ENCODE data around the gene ZNF143. TPM values are rescaled to one million over a fixed set of nuclear protein-coding genes. Genes with fewer than 3 reads are reported as not detected.

The ZNF143 gene
- total RNA-seq, 1 experiment from 2014 or later, result 35.8 TPM

DNA sequence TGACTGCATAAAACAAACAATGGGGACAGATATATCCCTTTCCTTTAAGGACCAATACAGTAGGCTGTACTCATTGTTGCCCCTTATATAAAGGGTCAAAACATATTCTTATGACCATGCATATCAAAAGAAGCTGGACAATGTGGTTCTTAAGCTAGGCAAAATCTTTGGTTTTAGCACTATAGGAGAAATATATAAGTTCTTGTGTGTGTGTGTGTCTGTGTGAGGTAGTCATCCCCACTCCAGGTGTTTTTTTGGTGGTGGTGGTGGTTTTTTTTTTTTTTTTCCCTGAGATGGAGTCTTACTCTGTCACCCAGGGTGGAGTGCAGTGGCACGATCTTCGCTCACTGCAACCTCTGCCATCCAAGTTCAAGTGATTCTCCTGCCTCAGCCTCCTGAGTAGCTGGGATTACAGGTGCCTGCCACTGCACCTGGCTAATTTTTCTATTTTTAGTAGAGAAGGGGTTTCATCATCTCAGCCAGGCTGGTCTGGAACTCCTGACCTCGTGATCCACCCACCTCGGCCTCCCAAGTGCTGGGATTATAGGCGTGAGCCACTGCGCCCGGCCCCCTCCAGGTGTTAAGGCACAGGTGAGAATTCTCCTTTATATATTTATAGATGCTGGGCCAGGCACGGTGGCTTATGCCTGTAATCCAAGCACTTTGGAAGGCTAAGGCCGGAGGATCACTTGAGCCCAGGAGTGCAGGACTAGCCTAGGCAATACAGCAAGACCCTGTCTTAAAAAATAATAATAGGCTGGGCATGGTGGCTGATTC is 12.0 kb upstream of the ZNF143 start:
- TF ChIP-seq, protein P1, sequence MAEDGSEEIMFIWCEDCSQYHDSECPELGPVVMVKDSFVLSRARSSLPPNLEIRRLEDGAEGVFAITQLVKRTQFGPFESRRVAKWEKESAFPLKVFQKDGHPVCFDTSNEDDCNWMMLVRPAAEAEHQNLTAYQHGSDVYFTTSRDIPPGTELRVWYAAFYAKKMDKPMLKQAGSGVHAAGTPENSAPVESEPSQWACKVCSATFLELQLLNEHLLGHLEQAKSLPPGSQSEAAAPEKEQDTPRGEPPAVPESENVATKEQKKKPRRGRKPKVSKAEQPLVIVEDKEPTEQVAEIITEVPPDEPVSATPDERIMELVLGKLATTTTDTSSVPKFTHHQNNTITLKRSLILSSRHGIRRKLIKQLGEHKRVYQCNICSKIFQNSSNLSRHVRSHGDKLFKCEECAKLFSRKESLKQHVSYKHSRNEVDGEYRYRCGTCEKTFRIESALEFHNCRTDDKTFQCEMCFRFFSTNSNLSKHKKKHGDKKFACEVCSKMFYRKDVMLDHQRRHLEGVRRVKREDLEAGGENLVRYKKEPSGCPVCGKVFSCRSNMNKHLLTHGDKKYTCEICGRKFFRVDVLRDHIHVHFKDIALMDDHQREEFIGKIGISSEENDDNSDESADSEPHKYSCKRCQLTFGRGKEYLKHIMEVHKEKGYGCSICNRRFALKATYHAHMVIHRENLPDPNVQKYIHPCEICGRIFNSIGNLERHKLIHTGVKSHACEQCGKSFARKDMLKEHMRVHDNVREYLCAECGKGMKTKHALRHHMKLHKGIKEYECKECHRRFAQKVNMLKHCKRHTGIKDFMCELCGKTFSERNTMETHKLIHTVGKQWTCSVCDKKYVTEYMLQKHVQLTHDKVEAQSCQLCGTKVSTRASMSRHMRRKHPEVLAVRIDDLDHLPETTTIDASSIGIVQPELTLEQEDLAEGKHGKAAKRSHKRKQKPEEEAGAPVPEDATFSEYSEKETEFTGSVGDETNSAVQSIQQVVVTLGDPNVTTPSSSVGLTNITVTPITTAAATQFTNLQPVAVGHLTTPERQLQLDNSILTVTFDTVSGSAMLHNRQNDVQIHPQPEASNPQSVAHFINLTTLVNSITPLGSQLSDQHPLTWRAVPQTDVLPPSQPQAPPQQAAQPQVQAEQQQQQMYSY (CRISPR knock-in tag; IDR thresholded peaks at IDR 0.05), result no peak
- TF ChIP-seq, protein P2, sequence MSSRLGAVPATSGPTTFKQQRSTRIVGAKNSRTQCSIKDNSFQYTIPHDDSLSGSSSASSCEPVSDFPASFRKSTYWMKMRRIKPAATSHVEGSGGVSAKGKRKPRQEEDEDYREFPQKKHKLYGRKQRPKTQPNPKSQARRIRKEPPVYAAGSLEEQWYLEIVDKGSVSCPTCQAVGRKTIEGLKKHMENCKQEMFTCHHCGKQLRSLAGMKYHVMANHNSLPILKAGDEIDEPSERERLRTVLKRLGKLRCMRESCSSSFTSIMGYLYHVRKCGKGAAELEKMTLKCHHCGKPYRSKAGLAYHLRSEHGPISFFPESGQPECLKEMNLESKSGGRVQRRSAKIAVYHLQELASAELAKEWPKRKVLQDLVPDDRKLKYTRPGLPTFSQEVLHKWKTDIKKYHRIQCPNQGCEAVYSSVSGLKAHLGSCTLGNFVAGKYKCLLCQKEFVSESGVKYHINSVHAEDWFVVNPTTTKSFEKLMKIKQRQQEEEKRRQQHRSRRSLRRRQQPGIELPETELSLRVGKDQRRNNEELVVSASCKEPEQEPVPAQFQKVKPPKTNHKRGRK (CRISPR knock-in tag; IDR thresholded peaks at IDR 0.05; ENCODE audit: borderline replicate concordance), result no peak
- TF ChIP-seq, protein P3, sequence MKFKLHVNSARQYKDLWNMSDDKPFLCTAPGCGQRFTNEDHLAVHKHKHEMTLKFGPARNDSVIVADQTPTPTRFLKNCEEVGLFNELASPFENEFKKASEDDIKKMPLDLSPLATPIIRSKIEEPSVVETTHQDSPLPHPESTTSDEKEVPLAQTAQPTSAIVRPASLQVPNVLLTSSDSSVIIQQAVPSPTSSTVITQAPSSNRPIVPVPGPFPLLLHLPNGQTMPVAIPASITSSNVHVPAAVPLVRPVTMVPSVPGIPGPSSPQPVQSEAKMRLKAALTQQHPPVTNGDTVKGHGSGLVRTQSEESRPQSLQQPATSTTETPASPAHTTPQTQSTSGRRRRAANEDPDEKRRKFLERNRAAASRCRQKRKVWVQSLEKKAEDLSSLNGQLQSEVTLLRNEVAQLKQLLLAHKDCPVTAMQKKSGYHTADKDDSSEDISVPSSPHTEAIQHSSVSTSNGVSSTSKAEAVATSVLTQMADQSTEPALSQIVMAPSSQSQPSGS (CRISPR knock-in tag; IDR thresholded peaks at IDR 0.05; ENCODE audit: borderline replicate concordance, low read depth), result no peak
- TF ChIP-seq IRF2 (CRISPR knock-in tag; IDR thresholded peaks at IDR 0.05; ENCODE audit: borderline replicate concordance, low read depth) (no peak), TEAD1 (CRISPR knock-in tag; IDR thresholded peaks at IDR 0.05) (no peak), GABPB1 (CRISPR knock-in tag; IDR thresholded peaks at IDR 0.05) (no peak), MYBL2 (CRISPR knock-in tag; IDR thresholded peaks at IDR 0.05) (no peak), SOX15 (CRISPR knock-in tag; IDR thresholded peaks at IDR 0.05) (no peak), NFATC4 (CRISPR knock-in tag; IDR thresholded peaks at IDR 0.05) (no peak), NR2C2 (CRISPR knock-in tag; IDR thresholded peaks at IDR 0.05) (no peak), NFE2L1 (CRISPR knock-in tag; IDR thresholded peaks at IDR 0.05) (no peak), TCF7 (CRISPR knock-in tag; IDR thresholded peaks at IDR 0.05; ENCODE audit: low read depth) (no peak), NFYB (CRISPR knock-in tag; conservative IDR thresholded peaks at IDR 0.05; ENCODE audit: low read depth) (no peak), GRHL2 (CRISPR knock-in tag; IDR thresholded peaks at IDR 0.05; ENCODE audit: insufficient replicate concordance, severe bottlenecking) (no peak), RELA (CRISPR knock-in tag; IDR thresholded peaks at IDR 0.05; ENCODE audit: borderline replicate concordance) (no peak), ETV6 (CRISPR knock-in tag; IDR thresholded peaks at IDR 0.05) (no peak)
- TF ChIP-seq, protein P4, sequence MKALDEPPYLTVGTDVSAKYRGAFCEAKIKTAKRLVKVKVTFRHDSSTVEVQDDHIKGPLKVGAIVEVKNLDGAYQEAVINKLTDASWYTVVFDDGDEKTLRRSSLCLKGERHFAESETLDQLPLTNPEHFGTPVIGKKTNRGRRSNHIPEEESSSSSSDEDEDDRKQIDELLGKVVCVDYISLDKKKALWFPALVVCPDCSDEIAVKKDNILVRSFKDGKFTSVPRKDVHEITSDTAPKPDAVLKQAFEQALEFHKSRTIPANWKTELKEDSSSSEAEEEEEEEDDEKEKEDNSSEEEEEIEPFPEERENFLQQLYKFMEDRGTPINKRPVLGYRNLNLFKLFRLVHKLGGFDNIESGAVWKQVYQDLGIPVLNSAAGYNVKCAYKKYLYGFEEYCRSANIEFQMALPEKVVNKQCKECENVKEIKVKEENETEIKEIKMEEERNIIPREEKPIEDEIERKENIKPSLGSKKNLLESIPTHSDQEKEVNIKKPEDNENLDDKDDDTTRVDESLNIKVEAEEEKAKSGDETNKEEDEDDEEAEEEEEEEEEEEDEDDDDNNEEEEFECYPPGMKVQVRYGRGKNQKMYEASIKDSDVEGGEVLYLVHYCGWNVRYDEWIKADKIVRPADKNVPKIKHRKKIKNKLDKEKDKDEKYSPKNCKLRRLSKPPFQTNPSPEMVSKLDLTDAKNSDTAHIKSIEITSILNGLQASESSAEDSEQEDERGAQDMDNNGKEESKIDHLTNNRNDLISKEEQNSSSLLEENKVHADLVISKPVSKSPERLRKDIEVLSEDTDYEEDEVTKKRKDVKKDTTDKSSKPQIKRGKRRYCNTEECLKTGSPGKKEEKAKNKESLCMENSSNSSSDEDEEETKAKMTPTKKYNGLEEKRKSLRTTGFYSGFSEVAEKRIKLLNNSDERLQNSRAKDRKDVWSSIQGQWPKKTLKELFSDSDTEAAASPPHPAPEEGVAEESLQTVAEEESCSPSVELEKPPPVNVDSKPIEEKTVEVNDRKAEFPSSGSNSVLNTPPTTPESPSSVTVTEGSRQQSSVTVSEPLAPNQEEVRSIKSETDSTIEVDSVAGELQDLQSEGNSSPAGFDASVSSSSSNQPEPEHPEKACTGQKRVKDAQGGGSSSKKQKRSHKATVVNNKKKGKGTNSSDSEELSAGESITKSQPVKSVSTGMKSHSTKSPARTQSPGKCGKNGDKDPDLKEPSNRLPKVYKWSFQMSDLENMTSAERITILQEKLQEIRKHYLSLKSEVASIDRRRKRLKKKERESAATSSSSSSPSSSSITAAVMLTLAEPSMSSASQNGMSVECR (CRISPR knock-in tag; IDR thresholded peaks at IDR 0.05; ENCODE audit: borderline replicate concordance), result no peak
- TF ChIP-seq, protein P5, sequence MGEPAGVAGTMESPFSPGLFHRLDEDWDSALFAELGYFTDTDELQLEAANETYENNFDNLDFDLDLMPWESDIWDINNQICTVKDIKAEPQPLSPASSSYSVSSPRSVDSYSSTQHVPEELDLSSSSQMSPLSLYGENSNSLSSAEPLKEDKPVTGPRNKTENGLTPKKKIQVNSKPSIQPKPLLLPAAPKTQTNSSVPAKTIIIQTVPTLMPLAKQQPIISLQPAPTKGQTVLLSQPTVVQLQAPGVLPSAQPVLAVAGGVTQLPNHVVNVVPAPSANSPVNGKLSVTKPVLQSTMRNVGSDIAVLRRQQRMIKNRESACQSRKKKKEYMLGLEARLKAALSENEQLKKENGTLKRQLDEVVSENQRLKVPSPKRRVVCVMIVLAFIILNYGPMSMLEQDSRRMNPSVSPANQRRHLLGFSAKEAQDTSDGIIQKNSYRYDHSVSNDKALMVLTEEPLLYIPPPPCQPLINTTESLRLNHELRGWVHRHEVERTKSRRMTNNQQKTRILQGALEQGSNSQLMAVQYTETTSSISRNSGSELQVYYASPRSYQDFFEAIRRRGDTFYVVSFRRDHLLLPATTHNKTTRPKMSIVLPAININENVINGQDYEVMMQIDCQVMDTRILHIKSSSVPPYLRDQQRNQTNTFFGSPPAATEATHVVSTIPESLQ (CRISPR knock-in tag; IDR thresholded peaks at IDR 0.05), result no peak
- TF ChIP-seq, protein P6, sequence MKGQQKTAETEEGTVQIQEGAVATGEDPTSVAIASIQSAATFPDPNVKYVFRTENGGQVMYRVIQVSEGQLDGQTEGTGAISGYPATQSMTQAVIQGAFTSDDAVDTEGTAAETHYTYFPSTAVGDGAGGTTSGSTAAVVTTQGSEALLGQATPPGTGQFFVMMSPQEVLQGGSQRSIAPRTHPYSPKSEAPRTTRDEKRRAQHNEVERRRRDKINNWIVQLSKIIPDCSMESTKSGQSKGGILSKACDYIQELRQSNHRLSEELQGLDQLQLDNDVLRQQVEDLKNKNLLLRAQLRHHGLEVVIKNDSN (CRISPR knock-in tag; IDR thresholded peaks at IDR 0.05), result no peak
- DNase-seq (ENCODE audit: low spot score), result no peak
- CTCF ChIA-PET, result interaction anchor here (1.4 kb wide), 1 partner anchor 58 kb away, joined by 3 read pairs; no protein-coding TSS in a partner anchor

More for the DNA sequence above, 12.0 kb upstream of the ZNF143 start:
- peaks cover 31% of the 10 kb centered on the region for H3K9me3 Mint-ChIP-seq
- H3K27me3 Mint-ChIP-seq (ENCODE audit: low read depth), result no peaks in the 10 kb centered on the region
- no peaks in the 10 kb centered on the region for H3K4me1 Mint-ChIP-seq
- H3K27ac Mint-ChIP-seq, result peak overlapping the region; percentile 60
- ATAC-seq, result no peak; the same call in 1 of the 2 replicates
- H3K4me3 Mint-ChIP-seq, result no peak overlapping the region
- POLR2A ChIA-PET, result interaction anchor here (1.8 kb wide), 1 partner anchor 11 kb away, joined by 8 read pairs; the partner anchor contains the start of gene ZNF143
- H3K36me3 Mint-ChIP-seq, result peaks cover 46% of the 10 kb centered on the region

All from WTC11 (cell line).